ENCODE data around the gene BUD31.

DNA sequence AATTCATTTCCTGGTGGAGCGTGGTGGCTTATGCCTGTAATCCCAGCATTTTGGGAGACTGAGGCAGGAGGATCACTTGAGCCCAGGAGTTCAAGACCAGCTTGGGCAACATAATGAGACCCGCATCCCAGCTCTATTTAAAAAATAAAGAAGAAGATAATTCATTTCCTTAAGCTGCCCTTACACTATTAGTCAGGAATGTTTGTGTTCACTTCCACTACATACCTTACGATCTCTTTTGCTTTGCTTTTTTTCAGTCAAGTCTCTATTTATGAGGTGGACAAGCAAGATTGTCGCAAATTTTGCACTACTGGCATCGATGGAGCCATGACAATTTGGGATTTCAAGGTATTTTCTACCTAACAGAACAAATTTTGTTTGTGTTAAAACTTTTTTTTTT is 45.5 kb upstream of the BUD31 start:
- TF ChIP-seq, protein P1, sequence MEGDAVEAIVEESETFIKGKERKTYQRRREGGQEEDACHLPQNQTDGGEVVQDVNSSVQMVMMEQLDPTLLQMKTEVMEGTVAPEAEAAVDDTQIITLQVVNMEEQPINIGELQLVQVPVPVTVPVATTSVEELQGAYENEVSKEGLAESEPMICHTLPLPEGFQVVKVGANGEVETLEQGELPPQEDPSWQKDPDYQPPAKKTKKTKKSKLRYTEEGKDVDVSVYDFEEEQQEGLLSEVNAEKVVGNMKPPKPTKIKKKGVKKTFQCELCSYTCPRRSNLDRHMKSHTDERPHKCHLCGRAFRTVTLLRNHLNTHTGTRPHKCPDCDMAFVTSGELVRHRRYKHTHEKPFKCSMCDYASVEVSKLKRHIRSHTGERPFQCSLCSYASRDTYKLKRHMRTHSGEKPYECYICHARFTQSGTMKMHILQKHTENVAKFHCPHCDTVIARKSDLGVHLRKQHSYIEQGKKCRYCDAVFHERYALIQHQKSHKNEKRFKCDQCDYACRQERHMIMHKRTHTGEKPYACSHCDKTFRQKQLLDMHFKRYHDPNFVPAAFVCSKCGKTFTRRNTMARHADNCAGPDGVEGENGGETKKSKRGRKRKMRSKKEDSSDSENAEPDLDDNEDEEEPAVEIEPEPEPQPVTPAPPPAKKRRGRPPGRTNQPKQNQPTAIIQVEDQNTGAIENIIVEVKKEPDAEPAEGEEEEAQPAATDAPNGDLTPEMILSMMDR (IDR thresholded peaks at IDR 0.05), result no peak
- TF ChIP-seq POLR2A (IDR thresholded peaks at IDR 0.05), result no peak

All from Peyer's patch (tissue), 4 donors.